WTC11 (cell line): ENCODE measurements around the gene ABHD12. TPM values are rescaled to one million over a fixed set of nuclear protein-coding genes. Genes with fewer than 3 reads are reported as not detected.
A peak's percentile ranks its signal among the peaks of the same experiment; 100 is the strongest.

ENCODE experiments used
- ATAC-seq: fragments of 200-7000 bp; cut with Tn5 transposase; 2 replicates; pipeline ENCODE4 v1.10.0; 2021; ENCODE audit warnings: mild to moderate bottlenecking, moderate library complexity
- CTCF ChIA-PET: fragments of 300-600 bp; sonication (Branson Sonifier 250); formaldehyde crosslinking; loops from one replicate; lab custom pipeline; 2021; ENCODE audit warnings: antibody characterized with exemption; lab: Charles Lee
- POLR2A ChIA-PET: fragments of 350-600 bp; sonication (Branson Sonifier 250); formaldehyde crosslinking; loops from one replicate; lab custom pipeline; 2021; ENCODE audit warnings: antibody characterized with exemption; lab: Charles Lee
- DNase-seq: peaks from one replicate; pipeline ENCODE4 v3.0.0; 2021; ENCODE audit warnings: low spot score
- H3K27ac Mint-ChIP-seq: 2 replicates; pipeline ENCODE4 v1.8.0; 2021; ENCODE audit warnings: mixed read lengths
- H3K27me3 Mint-ChIP-seq: 2 replicates; pipeline ENCODE4 v1.8.0; 2021; ENCODE audit warnings: low read depth, mild to moderate bottlenecking, moderate library complexity, mixed read lengths
- H3K36me3 Mint-ChIP-seq: 2 replicates; pipeline ENCODE4 v1.8.0; 2021; ENCODE audit warnings: mixed read lengths
- H3K4me1 Mint-ChIP-seq: 2 replicates; pipeline ENCODE4 v1.8.0; 2022; ENCODE audit warnings: mixed read lengths
- H3K4me3 Mint-ChIP-seq: 2 replicates; pipeline ENCODE4 v1.8.0; 2021; ENCODE audit warnings: mild to moderate bottlenecking, moderate library complexity, mixed read lengths
- H3K9me3 Mint-ChIP-seq: 2 replicates; pipeline ENCODE4 v1.8.0; 2021; ENCODE audit warnings: mixed read lengths
- ATF2 ChIP-seq: sonication (generic); formaldehyde crosslinking; IDR thresholded peaks from 2 replicates; pipeline ENCODE4 v1.8.1; 2022; ENCODE audit warnings: low read depth, missing genetic modification reagents, borderline replicate concordance
- E2F1 ChIP-seq: sonication (generic); formaldehyde crosslinking; IDR thresholded peaks from 2 replicates; pipeline ENCODE4 v1.8.0; 2022; ENCODE audit warnings: mild to moderate bottlenecking, missing genetic modification reagents
- ETV6 ChIP-seq: sonication (generic); formaldehyde crosslinking; IDR thresholded peaks from 2 replicates; pipeline ENCODE4 v1.8.1; 2022; ENCODE audit warnings: mild to moderate bottlenecking, missing genetic modification reagents
- FOXK1 ChIP-seq: sonication (generic); formaldehyde crosslinking; IDR thresholded peaks from 2 replicates; pipeline ENCODE4 v1.8.0; 2022; ENCODE audit warnings: mild to moderate bottlenecking, moderate library complexity, missing genetic modification reagents
- FOXP4 ChIP-seq: sonication (generic); formaldehyde crosslinking; IDR thresholded peaks from 2 replicates; pipeline ENCODE4 v1.8.0; 2022; ENCODE audit warnings: mild to moderate bottlenecking, missing genetic modification reagents
- IRF2 ChIP-seq: sonication (generic); formaldehyde crosslinking; IDR thresholded peaks from 2 replicates; pipeline ENCODE4 v1.8.0; 2022; ENCODE audit warnings: low read depth, missing genetic modification reagents, borderline replicate concordance
- JAZF1 ChIP-seq: fragments of 250-450 bp; sonication (Bioruptor Pico); IDR thresholded peaks from 2 replicates; pipeline ENCODE4 v1.9.0; 2021; ENCODE audit warnings: moderate library complexity, mild to moderate bottlenecking, inconsistent platforms
- NFE2L1 ChIP-seq: sonication (generic); formaldehyde crosslinking; IDR thresholded peaks from 2 replicates; pipeline ENCODE4 v1.8.1; 2023; ENCODE audit warnings: missing genetic modification reagents
- RELA ChIP-seq: sonication (generic); formaldehyde crosslinking; IDR thresholded peaks from 2 replicates; pipeline ENCODE4 v1.8.1; 2022; ENCODE audit warnings: missing genetic modification reagents, mild to moderate bottlenecking, borderline replicate concordance
- RORB ChIP-seq: fragments of 250-450 bp; sonication (Bioruptor Pico); IDR thresholded peaks from 2 replicates; pipeline ENCODE4 v1.9.0; 2021; ENCODE audit warnings: mild to moderate bottlenecking
- TEAD1 ChIP-seq: sonication (generic); formaldehyde crosslinking; IDR thresholded peaks from 2 replicates; pipeline ENCODE4 v1.8.0; 2022; ENCODE audit warnings: mild to moderate bottlenecking, missing genetic modification reagents
- USF1 ChIP-seq: sonication (generic); formaldehyde crosslinking; IDR thresholded peaks from 2 replicates; pipeline ENCODE4 v1.8.0; 2022; ENCODE audit warnings: mild to moderate bottlenecking, missing genetic modification reagents
- ZBTB43 ChIP-seq: sonication (generic); formaldehyde crosslinking; IDR thresholded peaks from 2 replicates; pipeline ENCODE4 v1.8.1; 2023; ENCODE audit warnings: mild to moderate bottlenecking, missing genetic modification reagents
- ZNF138 ChIP-seq: sonication (generic); formaldehyde crosslinking; conservative IDR thresholded peaks from 2 replicates; pipeline ENCODE4 v1.8.1; 2022; ENCODE audit warnings: mild to moderate bottlenecking, moderate library complexity, missing genetic modification reagents
- ZNF263 ChIP-seq: sonication (generic); formaldehyde crosslinking; IDR thresholded peaks from 2 replicates; pipeline ENCODE4 v1.8.1; 2022; ENCODE audit warnings: low read depth, mild to moderate bottlenecking, moderate library complexity, missing genetic modification reagents
- ZNF317 ChIP-seq: sonication (generic); formaldehyde crosslinking; IDR thresholded peaks from 2 replicates; pipeline ENCODE4 v1.8.1; 2023; ENCODE audit warnings: low read depth, mild to moderate bottlenecking, moderate library complexity, missing genetic modification reagents, borderline replicate concordance
- total RNA-seq: library from RNA; stranded (reverse); gene quantifications from 3 replicates; pipeline ENCODE4 v1.2.3, GENCODE V29; 2021

The ABHD12 gene
- total RNA-seq, 1 experiment from 2014 or later = 63.1 TPM

- ATAC-seq (no peak), DNase-seq (no peak)
- no peak overlapping the region for H3K27ac Mint-ChIP-seq
- no peak overlapping the region for H3K4me3 Mint-ChIP-seq
- ChIA-PET CTCF (interaction anchor here (1.6 kb wide), 1 partner anchor 39 kb away, joined by 3 read pairs; no protein-coding TSS in a partner anchor), POLR2A (no interaction called here)
- peaks cover 41% of the 10 kb centered on the region for H3K36me3 Mint-ChIP-seq
- peaks cover 8% of the 10 kb centered on the region for H3K4me1 Mint-ChIP-seq
- no peak for TF ChIP-seq JAZF1
- no peak for TF ChIP-seq TEAD1 (CRISPR knock-in tag)
- no peak for TF ChIP-seq FOXK1 (CRISPR knock-in tag)
- H3K27me3 Mint-ChIP-seq = no peaks in the 10 kb centered on the region
- H3K9me3 Mint-ChIP-seq = peaks cover 19% of the 10 kb centered on the region
These were observed 133.5 kb downstream of the ABHD12 start for GRCh38 chr20:25257130-25257529.

GRCh38 chr20:25256226-25256859 is 134.3 kb downstream of the ABHD12 start:
- Mint-ChIP-seq H3K9me3 (peaks cover 12% of the 10 kb centered on the region; the same call in 1 of the 2 replicates), H3K36me3 (peaks cover 34% of the 10 kb centered on the region), H3K4me1 (peaks cover 8% of the 10 kb centered on the region), H3K27ac (peak overlapping the region; percentile 44; the same call in 1 of the 2 replicates), H3K27me3 (no peaks in the 10 kb centered on the region), H3K4me3 (no peak overlapping the region)
- CTCF ChIA-PET = interaction anchor here (1.6 kb wide), 1 partner anchor 39 kb away, joined by 3 read pairs; no protein-coding TSS in a partner anchor
- POLR2A ChIA-PET = no interaction called here
- ATAC-seq (no peak), DNase-seq (no peak)
- TF ChIP-seq ATF2 (CRISPR knock-in tag) (no peak), JAZF1 (no peak), ZNF317 (CRISPR knock-in tag) (no peak), ZNF263 (CRISPR knock-in tag) (no peak), RORB (CRISPR knock-in tag) (no peak)

- Mint-ChIP-seq H3K27ac (peak overlapping the region; percentile 49; the same call in 1 of the 2 replicates), H3K36me3 (peaks cover 21% of the 10 kb centered on the region), H3K27me3 (no peaks in the 10 kb centered on the region), H3K4me3 (no peak overlapping the region), H3K9me3 (peaks cover 5% of the 10 kb centered on the region; the same call in 1 of the 2 replicates), H3K4me1 (peaks cover 13% of the 10 kb centered on the region)
- DNase-seq (no peak), ATAC-seq (peak; percentile 59)
- POLR2A ChIA-PET = interaction anchor here (0.6 kb wide), 1 partner anchor 11 kb away, joined by 7 read pairs; no protein-coding TSS in a partner anchor
- CTCF ChIA-PET = interaction anchor here (1.6 kb wide), 1 partner anchor 144 kb away, joined by 7 read pairs; no protein-coding TSS in a partner anchor
- TF ChIP-seq JAZF1 (no peak), E2F1 (CRISPR knock-in tag) (no peak), RELA (CRISPR knock-in tag) (no peak), USF1 (CRISPR knock-in tag) (no peak)
These were observed 135.5 kb downstream of the ABHD12 start for GRCh38 chr20:25254986-25255680.

- ChIA-PET POLR2A (no interaction called here), CTCF (interaction anchor here (1.6 kb wide), 1 partner anchor 145 kb away, joined by 7 read pairs; no protein-coding TSS in a partner anchor)
- peaks cover 16% of the 10 kb centered on the region for H3K36me3 Mint-ChIP-seq
- H3K4me3 Mint-ChIP-seq = no peak overlapping the region
- H3K27ac Mint-ChIP-seq = no peak overlapping the region
- H3K4me1 Mint-ChIP-seq = peaks cover 17% of the 10 kb centered on the region
- DNase-seq = no peak
- no peaks in the 10 kb centered on the region for H3K9me3 Mint-ChIP-seq
- H3K27me3 Mint-ChIP-seq = no peaks in the 10 kb centered on the region
- ATAC-seq = no peak
- TF ChIP-seq ZNF138 (CRISPR knock-in tag) (no peak), IRF2 (CRISPR knock-in tag) (no peak), TEAD1 (CRISPR knock-in tag) (no peak), E2F1 (CRISPR knock-in tag) (no peak), ETV6 (CRISPR knock-in tag) (no peak), NFE2L1 (CRISPR knock-in tag) (no peak), ZBTB43 (CRISPR knock-in tag) (no peak), ZNF317 (CRISPR knock-in tag) (no peak), FOXP4 (no peak)
These were observed 136.1 kb downstream of the ABHD12 start for GRCh38 chr20:25254571-25254970.
